Smooth muscle cell (in vitro differentiated cells): ENCODE measurements around the gene FABP6. TPM values are rescaled to one million over a fixed set of nuclear protein-coding genes. Genes with fewer than 3 reads are reported as not detected.
"Not testable (repeated sequence)": the region's sequence is repeated elsewhere in the genome, so short reads cannot be mapped to it uniquely, and the experiment has no call there.

Source experiments
- DNase-seq: peaks from one replicate; lab custom pipeline; 2025; ENCODE audit not compliant: unreplicated experiment; lab: John Stamatoyannopoulos, UW
- H2AFZ ChIP-seq: fragments of 200-600 bp; sonication (generic); 2 replicates; pipeline ENCODE4 v1.6.0; 2016; ENCODE audit warnings: antibody characterized with exemption, low read depth, mild to moderate bottlenecking
- H3F3A ChIP-seq: fragments of 200-600 bp; sonication (generic); 2 replicates; pipeline ENCODE4 v1.6.0; 2017; ENCODE audit warnings: antibody characterized with exemption, low read depth
- H3K27ac ChIP-seq: fragments of 200-600 bp; sonication (generic); 2 replicates; pipeline ENCODE4 v1.5.1; 2016; ENCODE audit warnings: low read depth, mild to moderate bottlenecking
- H3K27me3 ChIP-seq: fragments of 200-600 bp; sonication (generic); 2 replicates; pipeline ENCODE4 v1.6.1; 2016; ENCODE audit warnings: low read depth, mild to moderate bottlenecking
- H3K36me3 ChIP-seq: fragments of 200-600 bp; sonication (generic); 2 replicates; pipeline ENCODE4 v1.5.1; 2016; ENCODE audit warnings: low read depth
- H3K4me1 ChIP-seq: fragments of 200-600 bp; sonication (generic); 2 replicates; pipeline ENCODE4 v1.5.1; 2016; ENCODE audit warnings: low read depth
- H3K4me2 ChIP-seq: fragments of 200-600 bp; sonication (generic); 2 replicates; pipeline ENCODE4 v1.6.0; 2016; ENCODE audit warnings: mild to moderate bottlenecking
- H3K4me3 ChIP-seq: fragments of 200-600 bp; sonication (generic); 2 replicates; pipeline ENCODE4 v1.5.1; 2016; ENCODE audit warnings: mild to moderate bottlenecking
- H3K79me2 ChIP-seq: fragments of 200-600 bp; sonication (generic); 2 replicates; pipeline ENCODE4 v1.6.0; 2016; ENCODE audit warnings: low read depth, mild to moderate bottlenecking
- H3K9ac ChIP-seq: fragments of 200-600 bp; sonication (generic); 2 replicates; pipeline ENCODE4 v1.6.0; 2016; ENCODE audit warnings: low read depth
- H3K9me3 ChIP-seq: fragments of 200-600 bp; sonication (generic); replicated peaks from 2 replicates; pipeline ENCODE4 v1.5.1; 2016; ENCODE audit warnings: low read depth
- H4K20me1 ChIP-seq: fragments of 200-600 bp; sonication (generic); 2 replicates; pipeline ENCODE4 v1.6.0; 2016; ENCODE audit warnings: low read depth
- CTCF ChIP-seq: fragments of 200-600 bp; sonication (generic); IDR thresholded peaks from 2 replicates; pipeline ENCODE4 v1.5.1; 2017; ENCODE audit warnings: borderline replicate concordance, mild to moderate bottlenecking, antibody characterized with exemption; ENCODE audit not compliant: insufficient read depth, poor library complexity, severe bottlenecking
- WGBS: methylation state at CpG from one replicate; pipeline ENCODE4 v1.1.7; 2016; ENCODE audit warnings: low lambda C conversion rate; 5-methylcytosine and 5-hydroxymethylcytosine counted together
- polyA plus RNA-seq: library from polyadenylated mRNA; unstranded; fragments of >200 nt; fragmentation: Nextera tagmentation; extraction: Ambion mirVana; gene quantifications from 2 replicates; pipeline ENCODE4 v1.2.1, GENCODE V29; 2016
- total RNA-seq: library from RNA; depleted of rRNA; stranded (reverse); fragments of >200 nt; gene quantifications from 2 replicates; pipeline ENCODE4 v1.2.3, GENCODE V29; 2014

The FABP6 gene
- total and polyA plus RNA-seq, 2 experiments from 2014 or later, result 1.3 TPM; not detected in 1

- Histone ChIP-seq H3K4me1 (peaks cover 12% of the 10 kb centered on the region), H3K9me3 (no peaks in the 10 kb centered on the region), H3K27ac (peak overlapping the region; percentile 68), H3F3A (peaks cover 3% of the 10 kb centered on the region), H3K27me3 (no peaks in the 10 kb centered on the region), H3K36me3 (no peaks in the 10 kb centered on the region), H2AFZ (peak overlapping the region; percentile 98), H3K9ac (peak overlapping the region; percentile 16), H3K4me3 (peak overlapping the region; percentile 41), H3K4me2 (peak overlapping the region; percentile 91), H4K20me1 (no peaks in the 10 kb centered on the region), H3K79me2 (no peaks in the 10 kb centered on the region)
- TF ChIP-seq CTCF, result no peak
- WGBS, result 6% methylated on average over 37 of the region's 40 CpGs
- peak; percentile 49 for DNase-seq
Measured at GRCh38 chr5:160188141-160189015, 40.9 kb upstream of the FABP6 start.

- Histone ChIP-seq H3K4me1 (peaks cover 14% of the 10 kb centered on the region), H3K79me2 (no peaks in the 10 kb centered on the region), H3K9me3 (no peaks in the 10 kb centered on the region), H4K20me1 (no peaks in the 10 kb centered on the region), H3K27ac (no peak overlapping the region), H3F3A (peaks cover 3% of the 10 kb centered on the region), H3K27me3 (no peaks in the 10 kb centered on the region), H2AFZ (no peak overlapping the region), H3K9ac (no peak overlapping the region), H3K4me3 (no peak overlapping the region), H3K4me2 (no peak overlapping the region), H3K36me3 (no peaks in the 10 kb centered on the region)
- WGBS, result 89% methylated on average over 7 of the region's 7 CpGs
- no peak for DNase-seq
- TF ChIP-seq CTCF, result no peak
Measured at GRCh38 chr5:160192424-160192823, 36.9 kb upstream of the FABP6 start.

- not testable (repeated sequence) for H3F3A ChIP-seq, H2AFZ ChIP-seq, H3K4me2 ChIP-seq, H3K36me3 ChIP-seq, H3K9ac ChIP-seq, H3K79me2 ChIP-seq, H3K9me3 ChIP-seq, H3K27ac ChIP-seq, H4K20me1 ChIP-seq, H3K4me3 ChIP-seq, H3K27me3 ChIP-seq, DNase-seq
- WGBS, result 89% methylated on average over 18 of the region's 18 CpGs
- peaks cover 17% of the 10 kb centered on the region for H3K4me1 ChIP-seq
Measured at GRCh38 chr5:160193076-160193475, 36.2 kb upstream of the FABP6 start.

- not testable (repeated sequence) for H3K36me3 ChIP-seq, H3K27ac ChIP-seq, H3K79me2 ChIP-seq, H3K4me2 ChIP-seq, H3K4me3 ChIP-seq, H3F3A ChIP-seq, H4K20me1 ChIP-seq, H3K9ac ChIP-seq, H3K9me3 ChIP-seq, H2AFZ ChIP-seq, DNase-seq, H3K27me3 ChIP-seq
- peaks cover 17% of the 10 kb centered on the region for H3K4me1 ChIP-seq
- WGBS, result 97% methylated on average over 19 of the region's 28 CpGs
Measured at GRCh38 chr5:160193790-160194189, 35.5 kb upstream of the FABP6 start.
